GM23338 (cell line): ENCODE data around the gene ARMH4.

Experiments used
- CREB1 ChIP-seq: fragments of 250-450 bp; sonication (Bioruptor Pico); IDR thresholded peaks from 2 replicates; pipeline ENCODE4 v1.5.0; 2020; ENCODE audit warnings: low read depth, mild to moderate bottlenecking, moderate library complexity
- CTCF ChIP-seq, 2 experiments: fragments of 200-600 bp in 1 of 2; sonication (generic) in 1 of 2; conservative IDR thresholded peaks; 2 replicates each; pipeline versions ENCODE4 v1.5.1 to v1.6.1; 2016 to 2017; ENCODE audit warnings: antibody characterized with exemption in 2 of 2, low read depth in 2 of 2, mild to moderate bottlenecking in 2 of 2, moderate library complexity in 1 of 2
- ETS1 ChIP-seq: IDR thresholded peaks from 2 replicates; pipeline ENCODE4 v1.6.1; 2016; ENCODE audit warnings: antibody characterized with exemption
- EZH2 ChIP-seq: fragments of 200-600 bp; sonication (generic); IDR thresholded peaks from one replicate; pipeline ENCODE4 v1.8.0; 2017; ENCODE audit warnings: antibody characterized with exemption, mild to moderate bottlenecking, low read depth; ENCODE audit not compliant: unreplicated experiment
- EZH2phosphoT487 ChIP-seq: fragments of 200-600 bp; sonication (generic); IDR thresholded peaks from one replicate; pipeline ENCODE4 v1.8.1; 2018; ENCODE audit warnings: antibody characterized with exemption; ENCODE audit not compliant: unreplicated experiment
- JUNB ChIP-seq: IDR thresholded peaks from one replicate; pipeline ENCODE4 v1.6.1; 2016; ENCODE audit warnings: antibody characterized with exemption; ENCODE audit not compliant: unreplicated experiment
- NANOG ChIP-seq: IDR thresholded peaks from 2 replicates; pipeline ENCODE4 v1.6.1; 2016; ENCODE audit warnings: antibody characterized with exemption, borderline replicate concordance
- POLR2AphosphoS5 ChIP-seq: IDR thresholded peaks from 2 replicates; pipeline ENCODE4 v1.6.1; 2016; ENCODE audit warnings: antibody characterized with exemption, low read depth
- REST ChIP-seq: IDR thresholded peaks from one replicate; pipeline ENCODE4 v1.6.1; 2018; ENCODE audit warnings: antibody characterized with exemption; ENCODE audit not compliant: unreplicated experiment
- STAT1 ChIP-seq: IDR thresholded peaks from one replicate; pipeline ENCODE4 v1.6.1; 2016; ENCODE audit warnings: antibody characterized with exemption; ENCODE audit not compliant: unreplicated experiment
- ZNF114 ChIP-seq: fragments of 250-450 bp; sonication (Bioruptor Pico); IDR thresholded peaks from 2 replicates; pipeline ENCODE4 v1.5.0; 2020; ENCODE audit warnings: mild to moderate bottlenecking, moderate library complexity
- ZNF331 ChIP-seq: fragments of 250-450 bp; sonication (Bioruptor Pico); IDR thresholded peaks from 2 replicates; pipeline ENCODE4 v1.5.0; 2020; ENCODE audit warnings: low read depth, mild to moderate bottlenecking, moderate library complexity
- ZNF462 ChIP-seq: fragments of 250-450 bp; sonication (Bioruptor Pico); IDR thresholded peaks from 2 replicates; pipeline ENCODE4 v1.5.0; 2020; ENCODE audit warnings: mild to moderate bottlenecking, moderate library complexity

GRCh38 chr14:58059126-58059525, 92.9 kb downstream of the ARMH4 start:
- no peak for TF ChIP-seq CTCF (conservative IDR thresholded peaks at IDR 0.05; ENCODE audit: low read depth in 2 of 2)
- TF ChIP-seq REST, result no peak
- no peak for TF ChIP-seq EZH2phosphoT487
- TF ChIP-seq STAT1, result no peak
- TF ChIP-seq EZH2, result no peak
- no peak for TF ChIP-seq JUNB
- no peak for TF ChIP-seq POLR2AphosphoS5
- TF ChIP-seq CREB1 (CRISPR knock-in tag), result no peak
- TF ChIP-seq ZNF462 (CRISPR knock-in tag), result no peak
- TF ChIP-seq ETS1, result no peak
- TF ChIP-seq ZNF331 (CRISPR knock-in tag), result no peak
- no peak for TF ChIP-seq NANOG
- no peak for TF ChIP-seq ZNF114 (CRISPR knock-in tag)
